H9 (cell line): Measurements from ENCODE around the gene NDUFV2. TPM values are rescaled to one million over a fixed set of nuclear protein-coding genes. Genes with fewer than 3 reads are reported as not detected.

Source experiments
- DNase-seq: peaks from one replicate; pipeline ENCODE4 v3.0.0-alpha.2; 2017
- H2AFZ ChIP-seq: one replicate; pipeline ENCODE4 v1.6.1; 2013; ENCODE audit warnings: mild to moderate bottlenecking, low read length, control low read depth, moderate library complexity
- H2AK5ac ChIP-seq: 2 replicates; pipeline ENCODE4 v1.6.1; 2013; ENCODE audit warnings: low read length, control low read depth, mixed read lengths; ENCODE audit not compliant: insufficient read length
- H2BK120ac ChIP-seq: one replicate; pipeline ENCODE4 v1.6.1; 2013; ENCODE audit warnings: low read depth, mild to moderate bottlenecking, low read length, control low read depth, inconsistent platforms; ENCODE audit not compliant: poor library complexity, severe bottlenecking
- H2BK12ac ChIP-seq: 2 replicates; pipeline ENCODE4 v1.6.1; 2013; ENCODE audit warnings: low read length, control low read depth, mixed read lengths, low read depth; ENCODE audit not compliant: insufficient read length
- H2BK15ac ChIP-seq: 2 replicates; pipeline ENCODE4 v1.6.1; 2013; ENCODE audit warnings: low read depth, low read length, control low read depth
- H2BK20ac ChIP-seq: one replicate; pipeline ENCODE4 v1.6.1; 2013; ENCODE audit warnings: low read depth, mild to moderate bottlenecking, low read length, control low read depth, inconsistent platforms; ENCODE audit not compliant: poor library complexity, severe bottlenecking
- H2BK5ac ChIP-seq: 2 replicates; pipeline ENCODE4 v1.6.1; 2013; ENCODE audit warnings: low read length, control low read depth, mixed read lengths; ENCODE audit not compliant: insufficient read length
- H3K14ac ChIP-seq: 2 replicates; pipeline ENCODE4 v1.6.1; 2013; ENCODE audit warnings: low read length, control low read depth; ENCODE audit not compliant: insufficient read depth
- H3K18ac ChIP-seq: 2 replicates; pipeline ENCODE4 v1.6.1; 2013; ENCODE audit warnings: low read depth, mild to moderate bottlenecking, mixed read lengths, low read length, control low read depth; ENCODE audit not compliant: insufficient read length
- H3K23ac ChIP-seq: 2 replicates; pipeline ENCODE4 v1.6.1; 2013; ENCODE audit warnings: low read length, control low read depth, mixed read lengths, low read depth; ENCODE audit not compliant: insufficient read length
- H3K23me2 ChIP-seq: 2 replicates; pipeline ENCODE4 v1.6.1; 2013; ENCODE audit warnings: low read depth, mild to moderate bottlenecking, mixed read lengths, low read length, control low read depth; ENCODE audit not compliant: insufficient read length, poor library complexity, severe bottlenecking
- H3K27ac ChIP-seq: 2 replicates; pipeline ENCODE4 v1.5.1; 2013; ENCODE audit warnings: low read length, control low read depth, mixed read lengths, low read depth; ENCODE audit not compliant: insufficient read length
- H3K27me3 ChIP-seq: 2 replicates; pipeline ENCODE4 v1.6.1; 2013; ENCODE audit warnings: low read length, control low read depth, inconsistent platforms; ENCODE audit not compliant: insufficient read depth
- H3K4ac ChIP-seq: 2 replicates; pipeline ENCODE4 v1.6.1; 2013; ENCODE audit warnings: low read depth, mild to moderate bottlenecking, control low read depth, inconsistent platforms, low read length, moderate library complexity
- H3K4me1 ChIP-seq: 2 replicates; pipeline ENCODE4 v1.6.1; 2013; ENCODE audit warnings: low read length, control low read depth, inconsistent platforms; ENCODE audit not compliant: insufficient read depth
- H3K4me2 ChIP-seq: 2 replicates; pipeline ENCODE4 v1.6.1; 2013; ENCODE audit warnings: low read length, control low read depth, mixed read lengths; ENCODE audit not compliant: insufficient read length, insufficient read depth
- H3K56ac ChIP-seq: 2 replicates; pipeline ENCODE4 v1.6.1; 2013; ENCODE audit warnings: low read depth, mild to moderate bottlenecking, mixed read lengths, low read length, control low read depth; ENCODE audit not compliant: insufficient read length
- H3K79me1 ChIP-seq: 2 replicates; pipeline ENCODE4 v1.6.1; 2013; ENCODE audit warnings: low read depth, mild to moderate bottlenecking, moderate library complexity, low read length, control low read depth, inconsistent platforms; ENCODE audit not compliant: insufficient read depth, poor library complexity, severe bottlenecking
- H3K79me2 ChIP-seq: 2 replicates; pipeline ENCODE4 v1.6.1; 2013; ENCODE audit warnings: low read length, control low read depth, inconsistent platforms; ENCODE audit not compliant: insufficient read depth
- H3K9ac ChIP-seq: 2 replicates; pipeline ENCODE4 v1.6.1; 2013; ENCODE audit warnings: low read length, control low read depth, mixed read lengths; ENCODE audit not compliant: insufficient read length; ENCODE audit errors: extremely low read depth
- H3K9me3 ChIP-seq: one replicate; pipeline ENCODE4 v1.6.1; 2013; ENCODE audit warnings: low read depth, low read length, inconsistent platforms; ENCODE audit not compliant: control insufficient read depth
- H3T11ph ChIP-seq: one replicate; pipeline ENCODE4 v1.6.1; 2013; ENCODE audit warnings: mild to moderate bottlenecking, low read length, control low read depth, inconsistent platforms
- H4K20me1 ChIP-seq: one replicate; pipeline ENCODE4 v1.6.1; 2013; ENCODE audit not compliant: control insufficient read depth, insufficient read length, insufficient read depth
- H4K5ac ChIP-seq: 2 replicates; pipeline ENCODE4 v1.6.1; 2013; ENCODE audit warnings: low read depth, mild to moderate bottlenecking, mixed read lengths, low read length, control low read depth; ENCODE audit not compliant: insufficient read length
- H4K8ac ChIP-seq: replicated peaks from 2 replicates; pipeline ENCODE4 v1.6.1; 2013; ENCODE audit warnings: low read length, control low read depth, mixed read lengths, low read depth; ENCODE audit not compliant: insufficient read length
- H4K91ac ChIP-seq: 2 replicates; pipeline ENCODE4 v1.6.1; 2013; ENCODE audit warnings: low read depth, mild to moderate bottlenecking, moderate library complexity, mixed read lengths, low read length, control low read depth; ENCODE audit not compliant: insufficient read length
- H3K27ac Mint-ChIP-seq, 3 experiments: 2 replicates in 2 of 3; 3 replicates in 1 of 3; pipeline ENCODE4 v1.8.0; 2020 to 2021; ENCODE audit warnings: mixed read lengths in 3 of 3, mild to moderate bottlenecking in 1 of 3, moderate library complexity in 1 of 3
- H3K27me3 Mint-ChIP-seq: 2 replicates; pipeline ENCODE4 v1.8.0; 2021; ENCODE audit warnings: low read depth, mild to moderate bottlenecking, moderate library complexity, mixed read lengths
- H3K36me3 Mint-ChIP-seq, 3 experiments: 2 replicates in 2 of 3; 3 replicates in 1 of 3; pipeline ENCODE4 v1.8.0; 2020 to 2021; ENCODE audit warnings: low read depth in 3 of 3, mixed read lengths in 3 of 3; ENCODE audit not compliant: insufficient read depth in 1 of 3
- H3K4me1 Mint-ChIP-seq, 2 experiments: 2 replicates each; pipeline ENCODE4 v1.8.0; 2020; ENCODE audit warnings: mixed read lengths in 2 of 2
- H3K4me3 Mint-ChIP-seq, 2 experiments: 2 replicates in 1 of 2; 3 replicates in 1 of 2; pipeline ENCODE4 v1.8.0; 2020 to 2021; ENCODE audit warnings: mild to moderate bottlenecking in 2 of 2, mixed read lengths in 2 of 2, moderate library complexity in 1 of 2
- H3K9me3 Mint-ChIP-seq, 2 experiments: 2 replicates in 1 of 2; 3 replicates in 1 of 2; pipeline ENCODE4 v1.8.0; 2020; ENCODE audit warnings: mild to moderate bottlenecking in 2 of 2, mixed read lengths in 2 of 2, moderate library complexity in 1 of 2
- WGBS: extraction: QIAGEN DNeasy Blood & Tissue Kit; methylation state at CpG from one replicate; pipeline ENCODE4 v1.1.7; 2013; ENCODE audit warnings: missing lambda C conversion rate, low lambda C conversion rate, mixed read lengths; ENCODE audit not compliant: insufficient read length; ENCODE audit errors: extremely low coverage; 5-methylcytosine and 5-hydroxymethylcytosine counted together
- total RNA-seq: library from RNA; stranded (reverse); gene quantifications from 2 replicates; pipeline ENCODE4 v1.2.1, GENCODE V29; 2021
- TF ChIP-seq, protein P1 (sequence below): fragments of 200-600 bp; sonication (generic); conservative IDR thresholded peaks from 3 replicates; pipeline ENCODE4 v1.8.0; 2021; ENCODE audit warnings: antibody characterized with exemption, mild to moderate bottlenecking

NDUFV2 gene
- total RNA-seq, 1 experiment from 2014 or later, result 206 TPM

DNA sequence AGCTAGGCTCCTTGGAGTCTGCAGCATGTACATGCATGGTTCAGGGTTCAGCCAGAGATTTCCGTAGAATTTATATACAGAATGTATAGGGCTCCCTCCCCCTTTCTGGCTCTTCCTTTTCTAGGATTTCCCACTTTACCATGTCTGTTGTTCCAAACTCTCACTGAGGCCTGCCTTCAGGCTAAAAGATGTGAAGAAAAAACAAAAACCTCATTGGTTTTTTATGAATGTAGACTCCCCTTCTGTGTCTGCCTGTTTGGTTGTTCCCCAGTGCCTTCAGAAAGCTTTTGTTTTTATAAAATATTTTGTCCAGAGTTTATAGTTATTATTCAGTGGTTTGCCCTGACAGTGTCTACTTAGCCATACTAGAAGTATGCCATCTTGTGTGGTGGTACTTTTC lies 3.6 kb downstream of the NDUFV2 start:
- Histone ChIP-seq H3K9ac (peak overlapping the region; percentile 33), H3K4me1 (peaks cover 5% of the 10 kb centered on the region; the same call in 1 of the 2 replicates), H3K79me1 (peaks cover 3% of the 10 kb centered on the region), H2AFZ (no peak overlapping the region), H2BK20ac (no peak overlapping the region), H2BK5ac (no peak overlapping the region), H3K79me2 (peaks cover 64% of the 10 kb centered on the region), H2BK12ac (no peak overlapping the region), H4K5ac (no peak overlapping the region), H4K91ac (no peak overlapping the region), H3K9me3 (no peaks in the 10 kb centered on the region), H3K56ac (no peak overlapping the region), H3K4ac (no peak overlapping the region), H3K23ac (no peak overlapping the region), H2BK15ac (no peak overlapping the region), H3K23me2 (peaks cover 9% of the 10 kb centered on the region), H4K20me1 (no peaks in the 10 kb centered on the region), H4K8ac (no peak overlapping the region), H3K27ac (no peak overlapping the region), H3K18ac (no peak overlapping the region), H2BK120ac (no peak overlapping the region), H2AK5ac (no peak overlapping the region), H3K14ac (no peak overlapping the region), H3T11ph (no peak overlapping the region), H3K4me2 (peak overlapping the region; percentile 98), H3K27me3 (no peaks in the 10 kb centered on the region)
- peaks cover 7 to 28% (median 11%) of the 10 kb centered on the region in 3 experiments; a peak in 6 of 7 replicates for H3K36me3 Mint-ChIP-seq
- peak overlapping the region; percentile 10 to 96 (median 68); a peak in 5 of 7 replicates for H3K27ac Mint-ChIP-seq
- WGBS, result no CpG with 5 or more reads among the region's 1 CpG
- peak overlapping the region; percentile 87 to 94 for H3K4me3 Mint-ChIP-seq
- H3K4me1 Mint-ChIP-seq, result peaks cover 77 to 82% of the 10 kb centered on the region in 2 experiments
- no peaks in the 10 kb centered on the region for H3K27me3 Mint-ChIP-seq
- TF ChIP-seq, protein P1, sequence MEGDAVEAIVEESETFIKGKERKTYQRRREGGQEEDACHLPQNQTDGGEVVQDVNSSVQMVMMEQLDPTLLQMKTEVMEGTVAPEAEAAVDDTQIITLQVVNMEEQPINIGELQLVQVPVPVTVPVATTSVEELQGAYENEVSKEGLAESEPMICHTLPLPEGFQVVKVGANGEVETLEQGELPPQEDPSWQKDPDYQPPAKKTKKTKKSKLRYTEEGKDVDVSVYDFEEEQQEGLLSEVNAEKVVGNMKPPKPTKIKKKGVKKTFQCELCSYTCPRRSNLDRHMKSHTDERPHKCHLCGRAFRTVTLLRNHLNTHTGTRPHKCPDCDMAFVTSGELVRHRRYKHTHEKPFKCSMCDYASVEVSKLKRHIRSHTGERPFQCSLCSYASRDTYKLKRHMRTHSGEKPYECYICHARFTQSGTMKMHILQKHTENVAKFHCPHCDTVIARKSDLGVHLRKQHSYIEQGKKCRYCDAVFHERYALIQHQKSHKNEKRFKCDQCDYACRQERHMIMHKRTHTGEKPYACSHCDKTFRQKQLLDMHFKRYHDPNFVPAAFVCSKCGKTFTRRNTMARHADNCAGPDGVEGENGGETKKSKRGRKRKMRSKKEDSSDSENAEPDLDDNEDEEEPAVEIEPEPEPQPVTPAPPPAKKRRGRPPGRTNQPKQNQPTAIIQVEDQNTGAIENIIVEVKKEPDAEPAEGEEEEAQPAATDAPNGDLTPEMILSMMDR, result no peak
- H3K9me3 Mint-ChIP-seq, result no peaks in the 10 kb centered on the region
- no peak for DNase-seq
